HG02642 (cell line): ENCODE results near the gene POU2AF2.

Experiments used
- ATAC-seq: cut with Tn5 transposase; IDR thresholded peaks from one replicate; pipeline ENCODE4 v1.9.1; 2021; ENCODE audit warnings: mild to moderate bottlenecking; ENCODE audit not compliant: unreplicated experiment, poor library complexity

POU2AF2 gene

DNA sequence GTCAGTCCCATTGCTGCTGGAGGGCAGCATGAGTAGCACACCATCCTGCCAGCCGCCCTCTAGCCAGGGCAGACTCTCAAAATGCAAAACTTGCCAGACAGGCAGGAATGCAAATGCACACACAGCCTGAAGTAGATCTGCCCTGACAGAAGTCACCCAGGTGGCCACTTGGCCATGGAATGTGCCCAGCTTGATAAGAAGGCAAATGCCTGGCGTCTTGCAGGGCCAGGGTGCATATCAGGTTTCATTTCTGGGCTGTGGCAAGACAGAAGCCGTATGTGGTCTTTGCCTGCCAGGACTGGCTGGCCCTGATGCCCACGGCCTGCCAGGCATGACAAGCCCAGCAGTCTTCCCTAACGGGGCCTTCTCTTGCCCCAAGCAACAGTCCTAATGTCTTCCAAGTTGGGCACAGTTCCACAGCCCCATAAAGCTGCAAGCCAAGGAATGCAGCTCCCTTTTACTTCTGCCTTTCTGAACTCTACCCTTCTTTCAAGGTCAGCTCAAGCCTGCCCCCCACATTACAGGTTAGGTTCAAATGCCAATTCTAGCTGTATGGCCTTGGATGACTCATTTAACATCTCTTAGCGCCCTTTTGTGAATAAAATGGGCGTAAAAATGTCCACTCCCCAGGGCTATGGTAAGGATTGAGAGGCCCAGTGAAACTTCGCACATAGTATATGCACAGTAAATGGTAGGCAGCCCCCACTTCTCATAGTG, 82.5 kb downstream of the POU2AF2 start:
- ATAC-seq = no peak

DNA sequence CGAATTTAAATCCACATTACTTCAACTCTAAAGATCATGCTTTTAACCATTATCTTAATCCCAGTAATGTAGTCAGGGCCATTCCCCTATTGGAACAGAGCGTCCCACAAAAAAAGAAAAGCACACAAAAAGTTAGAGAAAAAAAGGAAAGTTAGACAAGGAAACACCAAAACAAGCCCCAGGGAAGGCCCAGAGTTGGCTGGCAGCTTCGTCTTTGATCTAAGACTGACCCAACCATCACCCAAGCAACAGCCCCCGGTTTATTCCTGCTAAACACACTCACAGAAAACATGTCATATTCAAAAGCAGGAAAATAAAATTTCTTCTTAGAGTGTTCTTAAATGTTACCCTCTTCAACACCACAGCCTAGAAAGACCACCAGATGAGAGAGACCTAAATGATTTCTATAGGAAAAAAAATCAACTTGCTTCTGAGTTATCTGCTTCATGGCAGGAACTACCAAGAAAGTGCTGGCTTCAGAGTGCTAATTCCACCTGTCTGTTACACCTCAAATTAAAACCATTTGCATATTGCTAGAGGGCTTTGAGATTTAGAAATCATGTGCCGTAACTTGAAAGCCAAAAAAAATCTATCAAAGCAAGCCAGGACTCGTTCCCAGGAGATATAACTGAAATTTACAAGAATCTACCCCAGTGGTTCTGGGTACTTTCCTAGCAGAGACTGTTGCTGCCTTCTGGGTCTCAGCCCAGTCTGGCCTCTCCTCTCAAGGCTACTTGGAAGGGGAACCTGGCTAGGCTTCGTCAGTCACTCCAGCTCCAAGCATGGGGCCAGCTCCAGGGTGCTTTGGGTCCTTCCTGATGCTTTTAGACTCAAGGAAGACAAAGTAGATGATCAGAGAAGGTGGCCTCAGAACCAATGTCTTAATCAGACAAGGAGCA, 84.0 kb downstream of the POU2AF2 start:
- ATAC-seq = no peak

DNA sequence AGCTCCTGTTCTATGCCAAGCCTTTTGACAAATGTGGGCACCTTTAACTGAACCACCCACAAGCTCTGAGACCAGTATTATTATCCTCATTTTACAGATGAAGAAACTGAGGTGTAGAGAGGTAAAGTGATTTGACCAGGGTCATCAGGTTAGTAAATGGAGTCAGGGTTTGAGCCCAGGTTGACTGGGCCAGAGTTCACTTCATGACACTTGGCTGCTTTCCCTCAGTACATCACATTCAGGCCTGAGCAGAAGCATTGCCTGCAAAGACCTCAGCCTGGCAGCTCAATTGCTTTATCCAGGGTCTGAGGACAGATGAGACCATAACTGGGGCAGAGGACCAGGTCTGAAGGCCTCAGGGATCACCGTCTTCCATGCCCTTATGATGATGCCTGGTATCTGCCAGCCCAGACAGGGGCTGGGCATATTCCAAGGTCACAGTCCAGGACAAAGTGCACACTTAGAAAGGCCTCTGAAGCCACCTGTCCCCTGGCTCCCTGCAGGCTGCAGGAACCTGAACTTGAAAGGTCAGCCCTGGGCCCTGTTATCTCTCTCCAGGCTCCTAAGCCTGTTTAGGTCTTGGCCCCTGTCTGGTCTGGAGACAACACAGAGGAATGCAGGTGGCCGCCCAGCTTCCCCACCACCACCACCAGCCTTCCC, 84.8 kb downstream of the POU2AF2 start:
- no peak for ATAC-seq

DNA sequence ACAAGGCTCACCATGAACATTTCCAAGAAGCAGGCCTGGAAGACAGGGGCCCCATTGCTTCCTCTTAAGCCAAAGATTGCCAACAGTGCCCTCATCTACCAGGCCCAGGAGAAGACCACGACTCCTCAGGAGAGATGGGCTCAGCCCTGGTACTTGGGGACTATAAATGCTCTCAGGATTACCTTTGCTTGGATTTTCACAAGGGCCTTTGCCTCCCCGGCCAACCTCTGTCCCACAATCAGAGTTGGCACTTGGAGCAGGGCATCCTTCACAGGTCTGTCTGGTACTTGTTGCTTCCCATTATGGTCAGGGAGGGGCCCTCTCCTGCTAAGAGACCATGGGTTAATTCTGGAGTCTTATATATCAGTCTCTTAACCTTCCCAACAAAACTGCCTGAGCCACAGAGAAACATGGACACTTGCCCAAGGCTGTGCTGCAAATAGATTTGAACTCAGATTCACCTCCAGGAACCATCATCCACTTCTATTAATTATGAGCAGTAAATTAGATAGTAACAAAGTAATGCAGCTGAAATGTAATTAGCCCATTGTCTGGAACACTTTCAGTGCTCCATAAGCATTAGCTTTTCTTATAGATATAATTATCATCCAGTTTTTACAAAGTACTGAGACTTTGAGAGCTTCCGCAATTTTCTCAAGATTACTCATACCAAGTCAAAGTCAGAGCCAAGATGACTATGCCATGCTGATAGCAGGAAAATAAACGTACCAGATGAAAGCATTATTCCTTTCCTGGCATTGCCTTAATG, 86.4 kb downstream of the POU2AF2 start:
- ATAC-seq = no peak

DNA sequence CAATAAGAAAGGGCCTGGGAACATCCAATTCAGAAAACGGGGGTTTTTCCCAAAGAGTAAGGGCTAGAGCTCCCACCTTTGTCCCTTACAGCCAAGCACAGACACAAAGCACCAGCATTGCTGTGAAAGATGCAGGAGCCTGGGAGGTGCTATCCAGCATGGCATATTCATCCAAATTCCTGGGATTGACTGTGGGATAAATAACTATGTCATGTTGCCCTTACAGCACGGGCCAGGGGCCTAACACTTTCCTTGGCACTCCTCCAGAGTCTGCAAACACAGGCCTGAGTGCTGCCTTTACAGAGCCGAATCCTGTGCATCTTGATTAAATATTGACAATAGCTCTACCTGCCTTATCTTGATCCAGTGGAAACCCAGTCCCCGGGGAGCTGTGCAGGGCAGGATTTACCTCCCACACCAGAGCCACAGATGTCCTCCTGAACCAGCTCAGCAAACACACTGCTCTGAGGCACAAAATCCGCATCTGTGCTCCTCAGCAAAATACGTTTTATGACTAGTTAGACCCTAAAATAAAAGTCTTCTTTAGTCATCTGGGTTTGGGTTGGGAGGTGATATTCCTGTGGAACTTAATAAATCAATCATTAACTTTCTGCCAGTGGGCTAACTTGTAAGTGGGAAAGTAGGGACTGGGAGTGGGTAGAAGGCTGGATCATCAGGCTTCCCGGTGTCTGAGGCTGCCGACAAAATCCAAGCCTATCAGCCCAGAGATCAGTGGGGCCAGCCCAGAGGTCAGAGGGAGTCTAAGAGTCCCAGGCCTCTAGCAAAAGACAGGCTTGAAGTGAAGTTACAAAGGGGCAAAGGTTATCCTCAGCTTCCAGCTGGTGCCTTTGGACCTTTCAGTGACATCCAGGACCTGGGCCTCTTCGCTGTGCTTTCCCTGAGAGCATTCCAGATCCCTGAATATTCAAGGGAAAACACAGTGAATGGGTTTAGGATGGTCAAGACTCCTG, 89.3 kb downstream of the POU2AF2 start:
- ATAC-seq = no peak

DNA sequence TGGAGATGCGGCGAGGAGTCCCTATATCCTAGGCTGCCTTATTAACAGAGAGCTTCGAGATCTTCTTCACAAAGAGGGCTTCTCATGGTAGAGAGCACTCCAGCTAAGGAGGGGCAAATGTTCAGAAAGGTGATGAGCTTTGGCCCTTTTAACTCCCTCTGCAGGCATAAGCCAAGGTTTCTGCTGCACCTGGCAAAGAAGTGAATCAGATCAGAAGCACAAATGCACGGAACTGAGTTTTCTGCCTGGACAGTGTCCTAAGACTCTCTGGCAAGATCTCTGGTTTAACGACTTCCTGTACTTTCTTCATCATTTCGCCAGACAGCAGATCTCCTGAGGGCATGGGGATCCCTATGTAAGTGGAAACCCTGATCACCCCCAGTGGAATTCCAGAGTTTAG, 90.0 kb downstream of the POU2AF2 start:
- no peak for ATAC-seq
